ENCODE data around the gene COPS6. TPM values are rescaled to one million over a fixed set of nuclear protein-coding genes. Genes with fewer than 3 reads are reported as not detected.

COPS6 gene
- total RNA-seq, 4 donors from 2014 or later = 35.8 to 60.7 (median 47.7) TPM

DNA sequence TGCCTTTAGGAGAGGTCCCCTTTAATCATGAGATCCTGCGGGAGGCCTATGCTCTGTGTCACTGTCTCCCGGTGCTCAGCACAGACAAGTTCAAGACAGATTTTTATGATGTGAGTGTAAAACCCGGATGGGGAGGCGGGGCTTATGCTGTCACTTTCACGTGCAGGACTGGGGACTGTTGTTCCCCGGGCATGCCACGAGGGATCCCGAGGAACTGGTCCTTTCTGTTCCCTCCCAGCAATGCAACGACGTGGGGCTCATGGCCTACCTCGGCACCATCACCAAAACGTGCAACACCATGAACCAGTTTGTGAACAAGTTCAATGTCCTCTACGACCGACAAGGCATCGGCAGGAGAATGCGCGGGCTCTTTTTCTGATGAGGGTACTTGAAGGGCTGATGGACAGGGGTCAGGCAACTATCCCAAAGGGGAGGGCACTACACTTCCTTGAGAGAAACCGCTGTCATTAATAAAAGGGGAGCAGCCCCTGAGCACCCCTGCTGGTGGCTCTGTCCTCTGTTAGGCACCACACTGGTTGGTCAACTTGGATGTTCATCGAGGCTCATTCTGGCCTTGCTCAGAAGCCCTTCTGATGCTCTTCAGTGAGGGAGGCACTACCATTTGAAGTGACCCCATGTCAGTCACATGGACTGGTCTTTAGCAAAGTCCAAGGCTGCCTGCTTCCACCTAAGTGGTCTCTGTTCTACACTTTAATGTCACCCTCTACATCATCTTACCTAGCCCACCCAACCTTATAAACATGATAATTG is 2.8 kb downstream of the COPS6 start:
- 60% methylated on average over 19 of the region's 19 CpGs for WGBS
- Histone ChIP-seq H3K4me1 (peaks cover 24% of the 10 kb centered on the region), H3K27me3 (no peaks in the 10 kb centered on the region), H3K4me3 (no peak overlapping the region), H3K9me3 (no peaks in the 10 kb centered on the region), H3K36me3 (peaks cover 63% of the 10 kb centered on the region), H3K27ac (no peak overlapping the region)
- DNase-seq (ENCODE audit: low spot score in 2 of 2) = no peak
- TF ChIP-seq POLR2A (IDR thresholded peaks at IDR 0.05) (no peak), POLR2AphosphoS5 (IDR thresholded peaks at IDR 0.05) (no peak), EP300 (IDR thresholded peaks at IDR 0.05) (no peak)
- TF ChIP-seq, protein P1, sequence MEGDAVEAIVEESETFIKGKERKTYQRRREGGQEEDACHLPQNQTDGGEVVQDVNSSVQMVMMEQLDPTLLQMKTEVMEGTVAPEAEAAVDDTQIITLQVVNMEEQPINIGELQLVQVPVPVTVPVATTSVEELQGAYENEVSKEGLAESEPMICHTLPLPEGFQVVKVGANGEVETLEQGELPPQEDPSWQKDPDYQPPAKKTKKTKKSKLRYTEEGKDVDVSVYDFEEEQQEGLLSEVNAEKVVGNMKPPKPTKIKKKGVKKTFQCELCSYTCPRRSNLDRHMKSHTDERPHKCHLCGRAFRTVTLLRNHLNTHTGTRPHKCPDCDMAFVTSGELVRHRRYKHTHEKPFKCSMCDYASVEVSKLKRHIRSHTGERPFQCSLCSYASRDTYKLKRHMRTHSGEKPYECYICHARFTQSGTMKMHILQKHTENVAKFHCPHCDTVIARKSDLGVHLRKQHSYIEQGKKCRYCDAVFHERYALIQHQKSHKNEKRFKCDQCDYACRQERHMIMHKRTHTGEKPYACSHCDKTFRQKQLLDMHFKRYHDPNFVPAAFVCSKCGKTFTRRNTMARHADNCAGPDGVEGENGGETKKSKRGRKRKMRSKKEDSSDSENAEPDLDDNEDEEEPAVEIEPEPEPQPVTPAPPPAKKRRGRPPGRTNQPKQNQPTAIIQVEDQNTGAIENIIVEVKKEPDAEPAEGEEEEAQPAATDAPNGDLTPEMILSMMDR (IDR thresholded peaks at IDR 0.05) = no peak

DNA sequence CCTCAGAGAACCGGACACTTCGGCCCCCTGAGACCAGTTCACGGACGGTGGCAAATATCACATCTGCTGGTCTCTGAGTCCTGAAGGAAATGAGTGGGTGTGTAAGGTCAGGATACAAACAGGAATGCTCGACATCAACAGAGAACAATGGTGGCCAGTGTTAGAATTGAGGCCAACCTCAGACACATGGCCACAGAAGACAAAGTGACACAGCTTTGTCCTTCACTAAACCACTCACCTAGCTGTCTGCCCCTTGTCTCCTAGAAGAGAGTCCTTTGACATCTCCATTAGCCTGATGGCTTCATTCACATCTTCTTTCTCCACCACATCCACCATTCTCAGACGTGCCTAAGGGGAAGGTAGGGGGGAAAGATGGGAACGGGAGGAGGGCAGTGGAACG is 4.3 kb downstream of the COPS6 start:
- TF ChIP-seq, protein P1 (IDR thresholded peaks at IDR 0.05) = no peak
- no peak for TF ChIP-seq POLR2AphosphoS5 (IDR thresholded peaks at IDR 0.05)
- no peak for TF ChIP-seq EP300 (IDR thresholded peaks at IDR 0.05)
- no peak for TF ChIP-seq POLR2A (IDR thresholded peaks at IDR 0.05)
- H3K9me3 ChIP-seq = no peaks in the 10 kb centered on the region
- H3K27ac ChIP-seq = no peak overlapping the region
- WGBS = 55% methylated on average over 8 of the region's 8 CpGs
- DNase-seq (ENCODE audit: low spot score in 2 of 2) = no peak
- peaks cover 78% of the 10 kb centered on the region for H3K36me3 ChIP-seq
- peaks cover 23% of the 10 kb centered on the region for H3K4me1 ChIP-seq
- H3K27me3 ChIP-seq = no peaks in the 10 kb centered on the region
- H3K4me3 ChIP-seq = no peak overlapping the region

DNA sequence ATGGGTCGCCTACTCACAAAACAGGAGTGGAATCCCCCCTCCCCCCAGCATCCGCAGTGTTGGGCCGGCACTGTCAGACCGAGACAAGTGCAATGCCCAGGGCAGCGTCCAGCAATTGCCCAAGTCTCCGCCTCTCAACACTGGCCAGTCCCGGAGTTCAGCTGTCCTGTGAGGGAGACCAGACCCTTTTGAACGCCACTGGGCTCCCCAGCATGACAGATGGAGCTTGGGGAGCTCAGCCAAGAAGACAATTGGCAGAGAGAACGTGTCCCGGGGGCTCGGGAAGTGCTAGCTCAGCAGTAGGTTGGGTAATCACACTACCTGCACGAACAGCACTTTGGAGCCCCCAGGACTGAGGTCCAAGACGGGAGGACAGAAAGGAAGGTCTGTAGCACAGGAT is 4.7 kb downstream of the COPS6 start:
- TF ChIP-seq POLR2A (IDR thresholded peaks at IDR 0.05) (no peak), POLR2AphosphoS5 (IDR thresholded peaks at IDR 0.05) (no peak), EP300 (IDR thresholded peaks at IDR 0.05) (no peak)
- TF ChIP-seq, protein P1 (IDR thresholded peaks at IDR 0.05) = no peak
- DNase-seq (ENCODE audit: low spot score in 2 of 2) = no peak
- Histone ChIP-seq H3K4me3 (no peak overlapping the region), H3K27me3 (no peaks in the 10 kb centered on the region), H3K4me1 (peaks cover 19% of the 10 kb centered on the region), H3K36me3 (peaks cover 82% of the 10 kb centered on the region), H3K9me3 (no peaks in the 10 kb centered on the region), H3K27ac (no peak overlapping the region)
- 38% methylated on average over 7 of the region's 13 CpGs for WGBS

DNA sequence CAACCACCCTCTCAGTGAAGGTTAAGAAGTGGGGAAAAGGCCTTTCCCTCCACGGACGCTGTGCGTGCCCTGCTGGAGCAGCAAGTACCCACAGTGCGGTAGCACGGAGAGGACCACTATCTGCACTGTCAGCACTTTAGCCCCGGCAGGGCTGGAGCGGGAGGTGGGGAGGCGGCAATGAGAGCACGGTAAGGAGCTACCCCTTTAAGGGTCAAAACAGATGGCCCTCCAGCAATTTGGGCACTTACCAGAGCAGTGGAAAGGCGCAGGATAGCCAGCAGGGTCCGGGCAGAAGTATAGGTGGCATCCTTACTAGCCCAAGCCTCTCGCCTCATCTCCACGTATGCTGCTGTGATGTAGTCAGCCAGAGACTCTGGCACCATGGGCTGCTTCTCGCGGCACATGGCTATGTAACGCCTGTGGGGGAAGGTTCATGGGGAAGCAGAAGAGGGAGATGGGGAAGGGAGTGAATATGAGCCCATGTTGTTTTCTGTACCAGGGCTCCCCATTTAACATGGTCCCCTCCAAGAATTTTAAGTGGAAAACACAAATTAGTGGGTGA is 5.2 kb downstream of the COPS6 start:
- 90% methylated on average over 14 of the region's 16 CpGs for WGBS
- TF ChIP-seq EP300 (IDR thresholded peaks at IDR 0.05) (no peak), POLR2AphosphoS5 (IDR thresholded peaks at IDR 0.05) (no peak), POLR2A (IDR thresholded peaks at IDR 0.05) (no peak)
- TF ChIP-seq, protein P1 (IDR thresholded peaks at IDR 0.05) = no peak
- Histone ChIP-seq H3K27ac (no peak overlapping the region), H3K4me3 (no peak overlapping the region), H3K36me3 (peaks cover 87% of the 10 kb centered on the region), H3K9me3 (no peaks in the 10 kb centered on the region), H3K4me1 (peaks cover 19% of the 10 kb centered on the region), H3K27me3 (no peaks in the 10 kb centered on the region)
- no peak for DNase-seq (ENCODE audit: low spot score in 2 of 2)

DNA sequence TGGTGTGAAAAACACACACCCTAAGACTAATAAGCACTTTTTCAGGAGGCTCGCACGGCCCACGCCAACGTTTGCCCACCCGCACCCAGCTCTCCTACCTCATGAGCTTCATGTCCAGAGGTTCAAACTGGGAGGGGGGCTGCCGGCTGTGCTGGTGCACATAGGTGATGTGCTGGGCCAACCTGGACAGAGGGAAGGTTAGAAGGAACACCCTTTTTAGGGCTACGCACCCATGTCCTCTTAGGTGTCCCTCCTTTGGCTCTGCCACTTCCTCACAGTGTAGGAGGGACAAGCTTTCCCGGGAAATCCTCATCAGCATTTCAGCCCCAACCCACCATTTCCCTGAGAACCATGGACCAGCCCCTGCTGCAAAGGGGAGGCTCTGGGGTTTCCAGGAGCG is 6.5 kb downstream of the COPS6 start:
- Histone ChIP-seq H3K9me3 (no peaks in the 10 kb centered on the region), H3K4me1 (peaks cover 19% of the 10 kb centered on the region), H3K27me3 (no peaks in the 10 kb centered on the region), H3K36me3 (peaks cover 89% of the 10 kb centered on the region), H3K4me3 (no peak overlapping the region), H3K27ac (no peak overlapping the region)
- WGBS = 83% methylated on average over 7 of the region's 9 CpGs
- DNase-seq (ENCODE audit: low spot score in 2 of 2) = no peak
- TF ChIP-seq, protein P1 (IDR thresholded peaks at IDR 0.05) = no peak
- TF ChIP-seq EP300 (IDR thresholded peaks at IDR 0.05) (no peak), POLR2A (IDR thresholded peaks at IDR 0.05) (no peak), POLR2AphosphoS5 (IDR thresholded peaks at IDR 0.05) (no peak)
